ENCODE results near the gene RLN1.
"Not testable (repeated sequence)": the region's sequence is repeated elsewhere in the genome, so short reads cannot be mapped to it uniquely, and the experiment has no call there.

Gene RLN1

GRCh38 chr9:5321058-5321457, 18.6 kb downstream of the RLN1 start:
- DNase-seq, result no peak

- DNase-seq, result not testable (repeated sequence)
Measured at GRCh38 chr9:5316406-5316805, 23.3 kb downstream of the RLN1 start.

GRCh38 chr9:5315187-5315923, 24.3 kb downstream of the RLN1 start:
- DNase-seq, result no peak

- DNase-seq, result no peak
Measured at GRCh38 chr9:5310851-5311250, 28.8 kb downstream of the RLN1 start.

- DNase-seq, result no peak
Measured at GRCh38 chr9:5305741-5306140, 33.9 kb downstream of the RLN1 start.

GRCh38 chr9:5303840-5304795, 35.6 kb downstream of the RLN1 start, which contains the start of gene RLN2:
Gene RLN2 (minus strand): TSS chr9:5304716. CDS start chr9:5304580, 136 bp downstream.
- not testable (repeated sequence) for DNase-seq

- no peak for DNase-seq
Measured at GRCh38 chr9:5301544-5301943, 38.1 kb downstream of the RLN1 start.

- no peak for DNase-seq
Measured at GRCh38 chr9:5292141-5292540, 47.5 kb downstream of the RLN1 start.

- DNase-seq, result no peak
Measured at GRCh38 chr9:5288591-5288990, 51.1 kb downstream of the RLN1 start.

GRCh38 chr9:5286262-5286661, 53.4 kb downstream of the RLN1 start:
- no peak for DNase-seq

Measured in NCI-H2029 (cell line).